Natural killer cell (primary cell): ENCODE results near the gene NEGR1. TPM values are rescaled to one million over a fixed set of nuclear protein-coding genes. Genes with fewer than 3 reads are reported as not detected.

Experiments
- ATAC-seq, 3 donors: fragments of 150-1000 bp in 2 of 3; fragments of 200-7000 bp in 1 of 3; cut with Tn5 transposase; 1 replicate in 1 of 3; 2 replicates in 2 of 3; pipeline ENCODE4 v1.10.0; 2021; ENCODE audit warnings: mild to moderate bottlenecking in 2 of 3, moderate library complexity in 2 of 3
- DNase-seq, 2 donors: peaks; one replicate each; pipeline versions ENCODE4 v3.0.0 to v3.0.0-alpha.2; 2013 to 2021; ENCODE audit warnings: mixed read lengths in 1 of 2
- H3K27ac ChIP-seq: one replicate; pipeline ENCODE4 v1.5.1; 2013; ENCODE audit warnings: mild to moderate bottlenecking, low read length
- H3K27me3 ChIP-seq: one replicate; pipeline ENCODE4 v1.6.1; 2013; ENCODE audit warnings: low read length; ENCODE audit not compliant: control insufficient read depth, insufficient read depth
- H3K36me3 ChIP-seq: one replicate; pipeline ENCODE4 v1.6.1; 2013; ENCODE audit warnings: low read length; ENCODE audit not compliant: control insufficient read depth, insufficient read depth
- H3K4me1 ChIP-seq: one replicate; pipeline ENCODE4 v1.6.1; 2013; ENCODE audit warnings: low read length; ENCODE audit not compliant: control insufficient read depth, insufficient read depth
- H3K4me3 ChIP-seq: one replicate; pipeline ENCODE4 v1.5.1; 2013; ENCODE audit warnings: low read length
- H3K9me3 ChIP-seq: one replicate; pipeline ENCODE4 v1.6.1; 2013; ENCODE audit warnings: low read length; ENCODE audit not compliant: control insufficient read depth, insufficient read depth
- H3K27ac Mint-ChIP-seq, 2 donors: one replicate each; pipeline ENCODE4 v1.8.0; 2022; ENCODE audit warnings: mild to moderate bottlenecking in 2 of 2, mixed read lengths in 2 of 2, moderate library complexity in 1 of 2
- H3K27me3 Mint-ChIP-seq, 2 donors: one replicate each; pipeline ENCODE4 v1.8.0; 2022; ENCODE audit warnings: low read depth in 2 of 2, mixed read lengths in 2 of 2
- H3K36me3 Mint-ChIP-seq: one replicate; pipeline ENCODE4 v1.8.0; 2022; ENCODE audit warnings: mixed read lengths
- H3K4me1 Mint-ChIP-seq, 2 donors: one replicate each; pipeline ENCODE4 v1.8.0; 2022; ENCODE audit warnings: mixed read lengths in 2 of 2
- H3K4me3 Mint-ChIP-seq: one replicate; pipeline ENCODE4 v1.8.0; 2022; ENCODE audit warnings: mild to moderate bottlenecking, moderate library complexity, mixed read lengths
- H3K9me3 Mint-ChIP-seq, 2 donors: one replicate each; pipeline ENCODE4 v1.8.0; 2022; ENCODE audit warnings: mixed read lengths in 2 of 2
- CTCF ChIP-seq: fragments of 200-600 bp; IDR thresholded peaks from one replicate; pipeline ENCODE4 v1.8.0; 2022; ENCODE audit warnings: antibody characterized with exemption
- WGBS: methylation state at CpG from one replicate; pipeline ENCODE4 v1.1.7; 2013; ENCODE audit warnings: missing lambda C conversion rate; ENCODE audit not compliant: insufficient coverage; 5-methylcytosine and 5-hydroxymethylcytosine counted together
- intact Hi-C: fragments of 100-400 bp; cut with micrococcal nuclease; formaldehyde crosslinking; loops from one replicate; pipeline ENCODE4 v1.14.2; 2022
- total RNA-seq, 4 donors: library from RNA; stranded (reverse); fragments of 120-200 nt in 1 of 4; gene quantifications; one replicate each; pipeline versions ENCODE4 v1.2.3 to v1.2.4, GENCODE V29; 2013 to 2022

Gene NEGR1
- total RNA-seq, 3 donors from 2014 or later (not counting 1 experiment from before 2014, with no cell fraction given) = 0.55 to 1.3 TPM; not detected in 1

GRCh38 chr1:71835442-71835813, 446.9 kb downstream of the NEGR1 start:
- Histone ChIP-seq H3K27me3 (no peaks in the 10 kb centered on the region), H3K4me3 (no peak overlapping the region), H3K36me3 (no peaks in the 10 kb centered on the region), H3K4me1 (no peaks in the 10 kb centered on the region), H3K27ac (no peak overlapping the region), H3K9me3 (no peaks in the 10 kb centered on the region)
- Mint-ChIP-seq H3K27ac (no peak overlapping the region), H3K4me1 (no peaks in the 10 kb centered on the region), H3K4me3 (no peak overlapping the region), H3K9me3 (peaks cover 0 to 8% of the 10 kb centered on the region in 2 donors), H3K36me3 (no peaks in the 10 kb centered on the region), H3K27me3 (no peaks in the 10 kb centered on the region)
- ATAC-seq (no peak), DNase-seq (no peak)
- TF ChIP-seq CTCF = no peak
- intact Hi-C loops = no loop called here

- WGBS = 67% methylated on average over 2 of the region's 4 CpGs
- H3K9me3 ChIP-seq = no peaks in the 10 kb centered on the region
- Mint-ChIP-seq H3K27me3 (no peaks in the 10 kb centered on the region), H3K36me3 (no peaks in the 10 kb centered on the region), H3K9me3 (peaks cover 0 to 8% of the 10 kb centered on the region in 2 donors), H3K4me3 (no peak overlapping the region), H3K27ac (no peak overlapping the region), H3K4me1 (no peaks in the 10 kb centered on the region)
- ATAC-seq (no peak), DNase-seq (no peak)
- TF ChIP-seq CTCF = no peak
- no peaks in the 10 kb centered on the region for H3K4me1 ChIP-seq
- intact Hi-C loops = no loop called here
- H3K4me3 ChIP-seq = no peak overlapping the region
- no peak overlapping the region for H3K27ac ChIP-seq
- H3K36me3 ChIP-seq = no peaks in the 10 kb centered on the region
- H3K27me3 ChIP-seq = no peaks in the 10 kb centered on the region
Observed at GRCh38 chr1:71834601-71835441, 447.5 kb downstream of the NEGR1 start.

GRCh38 chr1:71831646-71832045, 450.7 kb downstream of the NEGR1 start:
- Histone ChIP-seq H3K9me3 (no peaks in the 10 kb centered on the region), H3K36me3 (no peaks in the 10 kb centered on the region), H3K27ac (no peak overlapping the region), H3K4me1 (no peaks in the 10 kb centered on the region), H3K27me3 (no peaks in the 10 kb centered on the region), H3K4me3 (no peak overlapping the region)
- Mint-ChIP-seq H3K36me3 (no peaks in the 10 kb centered on the region), H3K4me3 (no peak overlapping the region), H3K27me3 (no peaks in the 10 kb centered on the region), H3K4me1 (no peaks in the 10 kb centered on the region), H3K9me3 (peaks cover 0 to 13% of the 10 kb centered on the region in 2 donors), H3K27ac (no peak overlapping the region)
- no peak for ATAC-seq
- intact Hi-C loops = no loop called here
- no peak for TF ChIP-seq CTCF
- 79% methylated on average over 4 of the region's 4 CpGs for WGBS
- DNase-seq = no peak

- no peaks in the 10 kb centered on the region for H3K4me1 Mint-ChIP-seq
Observed at GRCh38 chr1:71829346-71829745, 453.0 kb downstream of the NEGR1 start.

More at GRCh38 chr1:71829346-71829745, 453.0 kb downstream of the NEGR1 start:
- Histone ChIP-seq H3K36me3 (no peaks in the 10 kb centered on the region), H3K27me3 (no peaks in the 10 kb centered on the region), H3K4me1 (no peaks in the 10 kb centered on the region), H3K4me3 (no peak overlapping the region), H3K27ac (no peak overlapping the region), H3K9me3 (no peaks in the 10 kb centered on the region)
- Mint-ChIP-seq H3K4me3 (no peak overlapping the region), H3K36me3 (no peaks in the 10 kb centered on the region), H3K9me3 (peaks cover 2 to 13% of the 10 kb centered on the region in 2 donors), H3K27ac (no peak overlapping the region), H3K27me3 (no peaks in the 10 kb centered on the region)
- intact Hi-C loops = no loop called here
- DNase-seq (no peak), ATAC-seq (no peak)
- 89% methylated on average over 8 of the region's 8 CpGs for WGBS
- TF ChIP-seq CTCF = no peak
